Lower leg skin (tissue), 3 donors: ENCODE data around the gene L3MBTL3.

Experiments
- POLR2A ChIP-seq, 2 donors: fragments of 450-650 bp; IDR thresholded peaks; one replicate each; pipeline ENCODE4 v1.6.1; 2016 to 2017; ENCODE audit warnings: antibody characterized with exemption in 2 of 2, mild to moderate bottlenecking in 1 of 2, moderate library complexity in 1 of 2
- TF ChIP-seq, protein P1 (sequence below), 3 donors: fragments of 450-650 bp; IDR thresholded peaks; one replicate each; pipeline ENCODE4 v1.5.1; 2016; ENCODE audit warnings: antibody characterized with exemption in 3 of 3, mild to moderate bottlenecking in 3 of 3, moderate library complexity in 2 of 3

DNA sequence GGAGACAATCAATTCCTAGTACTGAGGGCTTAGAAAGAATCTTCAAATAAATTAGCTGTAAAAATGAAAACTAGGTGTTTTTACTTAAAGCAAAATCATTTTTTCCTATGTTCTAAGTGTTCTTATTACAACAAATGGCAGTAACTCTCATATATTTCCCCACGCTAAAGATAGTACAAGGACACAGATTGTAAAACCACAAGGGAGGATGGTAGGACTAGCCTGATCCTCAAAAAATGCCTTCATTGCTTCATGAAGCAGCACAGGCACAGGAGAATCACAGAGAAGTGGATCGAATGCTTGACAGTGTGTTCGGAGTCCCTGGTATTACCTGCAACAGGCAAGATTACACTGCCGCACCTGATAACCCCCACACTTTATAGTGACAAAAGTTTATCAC is 145.9 kb downstream of the L3MBTL3 start:
- TF ChIP-seq, protein P1, sequence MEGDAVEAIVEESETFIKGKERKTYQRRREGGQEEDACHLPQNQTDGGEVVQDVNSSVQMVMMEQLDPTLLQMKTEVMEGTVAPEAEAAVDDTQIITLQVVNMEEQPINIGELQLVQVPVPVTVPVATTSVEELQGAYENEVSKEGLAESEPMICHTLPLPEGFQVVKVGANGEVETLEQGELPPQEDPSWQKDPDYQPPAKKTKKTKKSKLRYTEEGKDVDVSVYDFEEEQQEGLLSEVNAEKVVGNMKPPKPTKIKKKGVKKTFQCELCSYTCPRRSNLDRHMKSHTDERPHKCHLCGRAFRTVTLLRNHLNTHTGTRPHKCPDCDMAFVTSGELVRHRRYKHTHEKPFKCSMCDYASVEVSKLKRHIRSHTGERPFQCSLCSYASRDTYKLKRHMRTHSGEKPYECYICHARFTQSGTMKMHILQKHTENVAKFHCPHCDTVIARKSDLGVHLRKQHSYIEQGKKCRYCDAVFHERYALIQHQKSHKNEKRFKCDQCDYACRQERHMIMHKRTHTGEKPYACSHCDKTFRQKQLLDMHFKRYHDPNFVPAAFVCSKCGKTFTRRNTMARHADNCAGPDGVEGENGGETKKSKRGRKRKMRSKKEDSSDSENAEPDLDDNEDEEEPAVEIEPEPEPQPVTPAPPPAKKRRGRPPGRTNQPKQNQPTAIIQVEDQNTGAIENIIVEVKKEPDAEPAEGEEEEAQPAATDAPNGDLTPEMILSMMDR (IDR thresholded peaks at IDR 0.05), result no peak
- no peak for TF ChIP-seq POLR2A (IDR thresholded peaks at IDR 0.05)
